Activated effector memory CD4-positive, alpha-beta T cell treated with Interleukin-2 at 50 U/mL for 16 hours (primary cell): ENCODE results near the gene MLF1.
"Not testable (repeated sequence)": the region's sequence is repeated elsewhere in the genome, so short reads cannot be mapped to it uniquely, and the experiment has no call there.

ENCODE experiments used
- DNase-seq: peaks from one replicate; pipeline ENCODE4 v3.0.0-alpha.2; 2020

MLF1 gene, protein sequence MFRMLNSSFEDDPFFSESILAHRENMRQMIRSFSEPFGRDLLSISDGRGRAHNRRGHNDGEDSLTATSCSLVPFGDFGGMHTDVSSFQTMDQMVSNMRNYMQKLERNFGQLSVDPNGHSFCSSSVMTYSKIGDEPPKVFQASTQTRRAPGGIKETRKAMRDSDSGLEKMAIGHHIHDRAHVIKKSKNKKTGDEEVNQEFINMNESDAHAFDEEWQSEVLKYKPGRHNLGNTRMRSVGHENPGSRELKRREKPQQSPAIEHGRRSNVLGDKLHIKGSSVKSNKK

GRCh38 chr3:158570999-158571702, at the start of gene MLF1:
Gene MLF1 (plus strand): TSS chr3:158571194. CDS start chr3:158571301, 107 bp downstream.
- DNase-seq = peak; percentile 65

- DNase-seq = no peak
Observed at GRCh38 chr3:158522221-158523136, 48.5 kb upstream of the MLF1 start.

DNA sequence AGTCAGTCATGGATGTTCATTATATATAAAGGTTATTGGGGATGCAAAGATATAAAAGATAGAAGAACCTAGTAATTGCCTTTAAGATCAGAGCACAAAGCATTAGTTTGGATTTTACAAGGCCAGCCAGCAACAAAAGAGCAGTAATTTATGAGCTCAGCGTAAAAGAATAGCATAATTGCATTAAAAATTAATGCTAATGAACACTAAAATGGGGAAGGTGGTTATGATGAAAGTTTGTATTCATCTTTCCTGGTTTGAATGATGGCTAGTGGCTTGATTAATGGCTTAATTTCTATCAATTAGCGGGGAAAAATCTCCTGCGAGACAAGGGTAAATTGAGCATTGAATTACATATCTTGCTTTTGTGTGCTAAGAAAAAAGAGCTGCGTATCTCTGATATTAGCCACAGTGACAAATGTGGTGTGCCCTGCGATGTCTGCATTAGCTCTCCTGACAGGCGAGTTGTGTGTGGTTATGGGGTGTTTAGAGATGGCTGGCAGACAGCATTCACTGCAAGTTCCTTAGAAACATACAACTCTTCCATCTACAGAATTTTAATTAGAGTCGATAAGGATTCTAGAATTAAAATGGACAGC, 42.8 kb upstream of the MLF1 start:
- DNase-seq = no peak

DNA sequence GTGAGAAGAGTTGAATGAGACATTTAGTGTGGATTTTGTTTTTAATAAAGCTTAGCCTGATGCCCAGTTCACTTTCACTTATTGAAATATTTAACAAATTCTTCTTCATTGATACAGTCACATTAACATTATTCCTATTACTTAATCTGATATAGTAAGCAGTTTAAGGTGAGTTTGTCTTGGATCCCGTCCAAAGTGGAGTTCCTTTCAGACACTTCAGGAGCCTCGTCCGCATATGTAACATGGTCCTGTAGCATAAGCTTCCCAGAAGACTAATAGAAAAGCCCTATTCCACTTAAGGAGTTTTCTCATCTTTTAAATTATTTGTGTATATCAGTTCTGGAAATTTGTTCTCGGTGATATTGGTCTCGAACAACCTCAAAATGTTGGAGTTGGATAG, 39.7 kb upstream of the MLF1 start:
- DNase-seq = no peak

GRCh38 chr3:158532099-158532734, 38.8 kb upstream of the MLF1 start:
- no peak for DNase-seq

DNA sequence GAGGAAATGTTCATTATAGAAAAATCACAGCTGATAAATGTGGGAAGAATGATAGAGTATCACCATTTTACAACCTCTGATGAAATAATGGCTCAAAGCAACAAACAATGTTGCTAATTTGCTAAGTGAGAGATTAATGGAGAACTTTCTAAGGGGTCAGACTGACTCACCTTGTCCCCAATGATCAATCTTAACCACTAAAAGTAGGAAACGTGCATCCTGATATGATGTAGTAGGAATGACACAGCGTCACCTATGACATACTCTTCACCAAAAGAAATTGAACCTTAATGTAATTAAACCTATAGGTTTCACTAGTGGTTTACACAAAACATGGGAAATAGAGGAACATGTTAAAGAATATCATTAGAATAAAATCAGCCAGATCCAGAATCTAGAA, 35.1 kb upstream of the MLF1 start:
- no peak for DNase-seq

GRCh38 chr3:158539414-158540014, 31.5 kb upstream of the MLF1 start:
- DNase-seq = no peak

DNA sequence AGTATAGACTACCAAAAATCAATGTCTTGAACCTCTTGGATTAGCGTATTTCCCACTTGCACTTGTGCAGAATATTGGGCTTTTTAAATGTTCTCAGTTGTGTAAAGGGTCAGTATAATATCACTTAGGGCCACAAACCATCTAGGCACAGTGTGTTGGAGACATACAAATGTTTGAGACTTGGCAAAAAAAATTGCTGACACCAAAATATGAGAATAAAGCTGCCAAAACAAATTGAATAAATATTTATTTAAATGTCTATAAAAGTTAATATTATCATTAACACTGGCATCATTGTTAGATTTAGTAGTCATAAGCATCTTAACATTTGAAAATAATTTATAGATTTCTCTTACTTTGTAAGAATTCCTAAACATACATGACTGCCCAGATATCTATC, 30.9 kb upstream of the MLF1 start:
- no peak for DNase-seq

- no peak for DNase-seq
Observed at GRCh38 chr3:158548691-158549090, 22.3 kb upstream of the MLF1 start.

DNA sequence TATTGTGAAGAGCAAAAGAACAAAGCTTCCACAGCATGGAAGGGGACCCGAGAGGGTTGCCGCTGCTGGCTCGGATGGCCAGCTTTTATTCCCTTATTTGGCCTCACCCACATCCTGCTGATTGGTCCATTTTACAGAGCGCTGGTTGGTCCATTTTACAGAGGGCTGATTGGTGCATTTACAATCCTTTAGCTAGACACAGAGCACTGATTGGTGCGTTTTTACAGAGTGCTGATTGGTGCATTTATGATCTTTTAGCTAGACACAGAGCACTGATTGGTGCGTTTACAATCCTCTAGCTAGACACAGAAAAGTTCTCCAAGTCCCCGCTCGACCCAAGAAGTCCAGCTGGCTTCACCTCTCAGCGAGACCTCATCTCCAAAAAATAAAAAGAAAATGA, 21.1 kb upstream of the MLF1 start:
- DNase-seq = not testable (repeated sequence)

GRCh38 chr3:158552124-158552523, 18.9 kb upstream of the MLF1 start:
- no peak for DNase-seq

DNA sequence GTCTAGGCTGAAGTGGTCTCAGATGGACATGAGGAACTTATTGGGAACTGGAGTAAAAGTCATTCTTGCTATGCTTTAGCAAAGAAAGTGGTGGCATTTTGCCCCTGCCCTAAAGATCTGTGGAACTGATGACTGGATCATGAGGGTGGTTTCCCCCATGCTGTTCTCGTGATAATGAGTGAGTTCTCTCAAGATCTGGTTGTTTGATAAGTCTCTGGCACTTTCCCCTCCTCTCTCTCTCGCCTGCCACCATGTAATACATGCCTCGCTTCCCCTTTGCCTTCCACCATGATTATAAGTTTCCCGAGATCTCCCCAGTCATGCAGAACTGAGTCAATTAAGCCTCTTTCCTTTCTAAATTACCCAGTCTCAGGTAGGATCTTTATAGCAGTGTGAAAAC, 11.5 kb upstream of the MLF1 start:
- DNase-seq = no peak

- DNase-seq = no peak
Observed at GRCh38 chr3:158560979-158561378, 10.0 kb upstream of the MLF1 start.

GRCh38 chr3:158562674-158563073, 8.3 kb upstream of the MLF1 start:
- DNase-seq = no peak

GRCh38 chr3:158563076-158563475, 7.9 kb upstream of the MLF1 start:
- no peak for DNase-seq

DNA sequence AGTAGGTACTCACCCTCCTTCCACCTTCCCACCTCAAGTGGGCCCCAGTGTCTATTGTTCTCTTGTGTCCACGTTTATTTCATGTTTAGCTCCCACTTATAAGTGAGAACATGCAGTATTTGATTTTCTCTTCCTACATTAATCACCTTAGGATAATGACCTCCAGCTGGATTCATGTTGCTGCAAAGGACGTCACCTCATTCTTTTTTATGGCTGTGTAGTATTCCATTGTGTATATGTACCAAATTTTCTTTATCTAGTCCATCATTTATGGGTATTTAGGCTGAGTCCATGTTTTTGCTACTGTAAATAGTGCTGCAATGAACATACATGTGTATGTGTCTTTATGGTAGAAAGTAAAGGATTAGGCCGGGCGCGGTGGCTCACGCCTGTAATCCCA, 5.9 kb upstream of the MLF1 start:
- DNase-seq = no peak

DNA sequence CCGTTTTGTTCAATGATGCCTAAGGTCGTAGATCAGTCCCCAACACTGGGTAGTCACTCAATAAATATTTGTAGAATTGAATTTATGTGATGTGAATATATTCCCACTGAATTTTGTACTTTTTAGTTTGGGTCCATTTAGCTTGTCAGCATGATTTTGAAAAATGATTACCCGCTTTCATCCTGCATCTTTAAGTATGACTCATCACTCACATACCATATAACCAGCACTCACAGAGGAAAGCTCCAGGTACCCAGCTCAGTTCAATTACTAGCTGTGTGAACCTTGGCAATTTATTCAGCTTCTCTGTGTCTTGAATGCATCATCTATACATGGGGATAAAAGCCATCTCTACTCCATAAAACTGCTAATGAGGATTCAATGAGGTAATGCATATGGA, 2.2 kb upstream of the MLF1 start:
- DNase-seq = no peak

DNA sequence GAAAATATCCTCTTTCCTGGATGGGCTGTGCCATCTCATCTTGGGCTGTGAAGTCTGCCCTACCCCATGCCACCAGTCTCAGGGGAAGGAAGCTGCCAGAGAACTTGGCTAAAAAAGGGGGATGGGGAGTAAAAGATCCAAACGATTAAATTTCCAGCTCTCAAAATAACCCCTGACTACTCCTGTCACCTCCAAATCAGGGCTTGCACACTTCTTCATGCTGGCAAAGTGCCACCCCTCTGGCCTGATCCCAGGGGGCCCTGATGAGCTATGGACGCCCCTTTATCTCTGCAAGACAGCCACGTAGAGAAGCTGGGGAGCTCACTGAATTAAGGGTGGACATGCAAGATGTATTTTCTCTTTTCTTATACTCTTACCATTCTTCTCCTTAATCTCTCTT, 1.2 kb upstream of the MLF1 start:
- DNase-seq = no peak

DNA sequence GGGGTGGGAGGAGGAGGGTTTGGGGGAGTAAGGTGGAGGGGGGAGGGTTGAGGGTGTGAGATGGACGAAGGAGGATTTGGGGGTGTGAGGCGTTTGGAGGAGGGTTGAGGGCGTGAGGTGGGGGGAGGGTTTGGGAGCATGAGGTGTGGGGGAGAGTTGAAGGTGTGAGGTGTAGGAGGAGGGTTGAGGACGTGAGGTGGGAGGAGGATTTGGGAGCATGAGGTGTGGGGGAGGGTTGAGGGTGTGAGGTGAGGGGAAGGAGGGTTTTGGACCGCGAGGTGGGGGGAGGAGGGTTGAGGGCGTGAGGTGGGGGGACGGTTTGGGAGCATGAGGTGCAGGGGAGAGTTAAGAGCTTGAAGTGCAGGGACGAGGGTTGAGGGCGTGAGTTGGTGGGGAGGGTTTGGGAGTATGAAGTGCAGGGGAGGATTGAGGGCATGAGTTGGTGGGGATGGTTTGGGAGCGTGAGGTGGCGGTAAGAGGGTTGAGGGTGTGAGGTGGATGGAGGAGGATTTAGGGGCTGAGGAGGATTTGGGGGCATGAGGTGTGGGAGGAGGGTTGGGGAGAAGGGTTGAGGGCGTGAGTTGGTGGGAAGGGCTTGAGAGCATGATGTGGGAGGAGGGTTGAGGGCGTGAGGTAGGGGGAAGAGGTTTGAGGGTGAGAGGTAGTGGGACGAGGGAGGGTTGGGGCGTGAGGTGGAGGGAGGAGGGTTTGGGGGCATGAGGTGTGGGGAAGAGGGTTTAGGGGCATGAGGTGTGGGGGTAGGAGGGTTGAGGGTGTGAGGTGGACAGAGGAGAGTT, 1.2 kb downstream of the MLF1 start:
- no peak for DNase-seq

- DNase-seq = no peak
Observed at GRCh38 chr3:158572766-158573060, 1.7 kb downstream of the MLF1 start.

GRCh38 chr3:158573714-158574113, 2.7 kb downstream of the MLF1 start:
- DNase-seq = no peak

DNA sequence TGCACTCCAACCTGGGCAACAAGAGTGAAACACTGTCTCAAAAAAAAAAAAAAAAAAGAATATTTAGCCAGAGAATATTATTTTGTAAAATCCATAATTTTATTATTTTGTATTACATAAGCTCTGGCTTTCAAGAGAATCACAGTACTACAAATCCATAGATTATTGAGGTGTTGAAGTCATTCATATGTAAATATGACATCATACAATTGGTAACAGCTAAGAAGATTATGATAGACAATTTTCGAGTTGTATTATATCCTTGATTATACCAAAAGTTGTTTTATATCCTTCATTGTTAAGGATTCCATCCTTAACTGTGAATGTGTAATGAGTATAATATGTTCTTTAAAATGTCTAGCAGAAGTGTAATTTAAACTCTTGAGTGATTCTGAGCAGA, 3.7 kb downstream of the MLF1 start:
- DNase-seq = no peak
